ENCODE data around the gene KRT33A.

KRT33A gene

GRCh38 chr17:41302981-41303380, 47.6 kb downstream of the KRT33A start:
- DNase-seq (ENCODE audit: low spot score): no peak

DNA sequence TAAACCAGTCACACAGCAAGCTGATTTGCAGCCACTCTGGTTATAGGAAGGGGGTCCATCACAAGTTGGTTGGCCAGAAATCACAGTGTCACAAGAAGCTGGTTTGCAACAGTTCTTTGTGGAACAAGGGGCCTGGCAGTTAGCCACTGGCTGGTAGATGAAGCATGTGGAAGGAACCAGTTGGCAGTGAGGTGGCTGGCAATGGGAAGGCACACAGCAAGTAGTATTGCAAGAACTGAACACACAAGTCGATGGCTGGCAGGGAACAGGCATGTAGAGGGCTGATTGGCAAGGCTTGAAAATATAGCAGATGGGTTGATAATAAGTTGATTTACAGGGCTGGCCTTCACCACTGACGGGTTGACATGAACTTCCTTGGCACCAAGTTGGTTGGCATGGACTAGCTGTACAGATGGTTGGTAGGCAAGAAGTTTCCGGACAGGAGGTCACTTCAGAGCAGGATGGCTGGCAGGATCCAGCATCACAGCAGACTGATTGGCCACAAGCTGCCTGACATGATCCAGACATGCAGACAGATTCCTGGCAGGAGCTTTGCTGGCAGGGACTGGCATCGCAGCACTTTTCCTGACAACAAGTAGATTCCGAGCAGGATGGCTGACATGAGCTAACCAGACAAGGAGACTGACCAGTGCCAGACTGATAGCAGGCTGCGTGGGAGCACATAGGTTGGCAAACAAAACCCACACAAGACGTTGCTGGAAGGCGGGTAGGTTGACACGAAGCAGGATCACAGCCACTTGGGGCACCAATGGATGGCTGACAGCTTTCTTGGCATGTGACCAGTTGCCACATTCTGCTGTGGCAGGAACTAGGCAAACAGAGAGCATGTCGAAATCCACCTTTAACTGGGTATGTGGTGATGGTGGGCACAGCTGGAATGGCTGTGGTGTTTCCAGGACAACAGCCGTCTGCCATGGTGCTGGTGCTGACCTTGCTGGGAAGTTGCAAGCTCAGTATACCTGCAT, 48.4 kb downstream of the KRT33A start, which contains the start of gene KRTAP29-1:
Gene KRTAP29-1 (minus strand): TSS at position 936 of the 986 bp plus-strand sequence. CDS start 0 bp downstream, at position 936.
- DNase-seq (ENCODE audit: low spot score): no peak

- no peak for DNase-seq (ENCODE audit: low spot score)
Observed at GRCh38 chr17:41301204-41301790, 49.3 kb downstream of the KRT33A start.

GRCh38 chr17:41298458-41299135, 52.0 kb downstream of the KRT33A start:
- DNase-seq (ENCODE audit: low spot score): no peak

DNA sequence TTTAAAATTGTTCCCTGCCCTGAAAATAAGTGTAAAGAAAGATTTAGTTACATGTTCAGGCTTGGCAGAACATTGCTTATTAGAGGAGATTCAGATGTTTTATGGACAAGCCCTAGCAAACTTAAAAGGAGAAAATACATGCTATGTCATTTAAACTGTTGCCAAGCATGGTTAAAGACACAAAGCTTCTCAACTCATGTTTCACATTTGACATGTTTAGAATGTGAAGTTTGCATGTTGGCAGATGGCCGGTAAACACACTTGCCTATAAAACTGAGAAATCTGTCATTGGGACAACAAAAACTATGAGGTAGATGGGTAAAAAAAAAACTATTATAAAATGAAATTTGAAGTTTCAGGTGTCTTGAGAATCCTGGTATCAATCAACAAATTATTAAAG, 53.8 kb downstream of the KRT33A start:
- no peak for DNase-seq (ENCODE audit: low spot score)
